ENCODE data around the gene MOB3B.
"Not testable (repeated sequence)": the region's sequence is repeated elsewhere in the genome, so short reads cannot be mapped to it uniquely, and the experiment has no call there.

Gene MOB3B

GRCh38 chr9:27518006-27518405 is 11.6 kb downstream of the MOB3B start:
- no peak for DNase-seq (ENCODE audit: low read depth)

GRCh38 chr9:27514551-27514950 is 15.1 kb downstream of the MOB3B start:
- no peak for DNase-seq (ENCODE audit: low read depth)

GRCh38 chr9:27511771-27512170 is 17.8 kb downstream of the MOB3B start:
- DNase-seq (ENCODE audit: low read depth) = no peak

- DNase-seq (ENCODE audit: low read depth) = no peak
These were observed 18.8 kb downstream of the MOB3B start for GRCh38 chr9:27510780-27511179.

GRCh38 chr9:27506981-27507380 is 22.6 kb downstream of the MOB3B start:
- no peak for DNase-seq (ENCODE audit: low read depth)

GRCh38 chr9:27505744-27506161 is 23.9 kb downstream of the MOB3B start:
- DNase-seq (ENCODE audit: low read depth) = no peak

- DNase-seq (ENCODE audit: low read depth) = no peak
These were observed 25.4 kb downstream of the MOB3B start for GRCh38 chr9:27504259-27504658.

GRCh38 chr9:27503623-27504022 is 26.0 kb downstream of the MOB3B start:
- DNase-seq (ENCODE audit: low read depth) = no peak

- not testable (repeated sequence) for DNase-seq (ENCODE audit: low read depth)
These were observed 28.7 kb downstream of the MOB3B start for GRCh38 chr9:27500902-27501301.

GRCh38 chr9:27499451-27499850 is 30.2 kb downstream of the MOB3B start:
- DNase-seq (ENCODE audit: low read depth) = no peak

- no peak for DNase-seq (ENCODE audit: low read depth)
These were observed 31.7 kb downstream of the MOB3B start for GRCh38 chr9:27497883-27498417.

GRCh38 chr9:27496135-27496504 is 33.5 kb downstream of the MOB3B start:
- DNase-seq (ENCODE audit: low read depth) = no peak

GRCh38 chr9:27495480-27496134 is 34.0 kb downstream of the MOB3B start:
- DNase-seq (ENCODE audit: low read depth) = no peak

- no peak for DNase-seq (ENCODE audit: low read depth)
These were observed 38.5 kb downstream of the MOB3B start for GRCh38 chr9:27491154-27491553.

- no peak for DNase-seq (ENCODE audit: low read depth)
These were observed 40.3 kb downstream of the MOB3B start for GRCh38 chr9:27489087-27489876.

GRCh38 chr9:27487927-27488326 is 41.7 kb downstream of the MOB3B start:
- DNase-seq (ENCODE audit: low read depth) = no peak

- DNase-seq (ENCODE audit: low read depth) = no peak
These were observed 42.4 kb downstream of the MOB3B start for GRCh38 chr9:27487128-27487640.

GRCh38 chr9:27485158-27485557 is 44.5 kb downstream of the MOB3B start:
- no peak for DNase-seq (ENCODE audit: low read depth)

- no peak for DNase-seq (ENCODE audit: low read depth)
These were observed 46.0 kb downstream of the MOB3B start for GRCh38 chr9:27483576-27483975.

- DNase-seq (ENCODE audit: low read depth) = no peak
These were observed 46.9 kb downstream of the MOB3B start for GRCh38 chr9:27482709-27483108.

GRCh38 chr9:27478322-27478721 is 51.3 kb downstream of the MOB3B start:
- DNase-seq (ENCODE audit: low read depth) = no peak

- DNase-seq (ENCODE audit: low read depth) = no peak
These were observed 52.6 kb downstream of the MOB3B start for GRCh38 chr9:27476870-27477515.
